Stimulated activated CD8-positive, alpha-beta memory T cell treated with anti-CD3 and anti-CD28 coated beads, Interleukin-4, amount 100 ng/mL, for 4 hours (primary cell): Measurements from ENCODE around the gene IQGAP2.
"Not testable (repeated sequence)": the region's sequence is repeated elsewhere in the genome, so short reads cannot be mapped to it uniquely, and the experiment has no call there.

Source experiments
- DNase-seq, 2 donors: peaks; one replicate each; pipeline ENCODE4 v3.0.0-alpha.2; 2020; ENCODE audit warnings: low read depth in 2 of 2, low spot score in 1 of 2

Gene IQGAP2

GRCh38 chr5:76402886-76403765, at the start of gene IQGAP2:
Gene IQGAP2, plus strand, starts transcription at chr5:76403285. Its CDS starts 261 bp downstream, at chr5:76403546.
- DNase-seq, result peak; percentile 49 to 53

- no peak for DNase-seq
Observed at GRCh38 chr5:76356887-76357286, 46.2 kb upstream of the IQGAP2 start.

GRCh38 chr5:76363352-76364225, 39.5 kb upstream of the IQGAP2 start:
- DNase-seq, result no peak

GRCh38 chr5:76364226-76364589, 38.9 kb upstream of the IQGAP2 start:
- no peak for DNase-seq

- no peak for DNase-seq
Observed at GRCh38 chr5:76365561-76365960, 37.5 kb upstream of the IQGAP2 start.

GRCh38 chr5:76366596-76366995, 36.5 kb upstream of the IQGAP2 start:
- DNase-seq, result no peak

- no peak for DNase-seq
Observed at GRCh38 chr5:76367623-76368371, 35.3 kb upstream of the IQGAP2 start.

GRCh38 chr5:76368941-76369340, 34.1 kb upstream of the IQGAP2 start:
- no peak for DNase-seq

GRCh38 chr5:76369668-76370067, 33.4 kb upstream of the IQGAP2 start:
- DNase-seq, result not testable (repeated sequence)

GRCh38 chr5:76371960-76372322, 31.1 kb upstream of the IQGAP2 start:
- no peak for DNase-seq

GRCh38 chr5:76372323-76373054, 30.6 kb upstream of the IQGAP2 start:
- DNase-seq, result no peak

- no peak for DNase-seq
Observed at GRCh38 chr5:76376148-76376865, 26.8 kb upstream of the IQGAP2 start.

GRCh38 chr5:76376866-76377230, 26.2 kb upstream of the IQGAP2 start:
- no peak for DNase-seq

- no peak for DNase-seq
Observed at GRCh38 chr5:76378355-76378754, 24.7 kb upstream of the IQGAP2 start.

GRCh38 chr5:76379316-76379715, 23.8 kb upstream of the IQGAP2 start:
- no peak for DNase-seq

- DNase-seq, result no peak
Observed at GRCh38 chr5:76379855-76380254, 23.2 kb upstream of the IQGAP2 start.

- DNase-seq, result no peak
Observed at GRCh38 chr5:76380346-76381066, 22.6 kb upstream of the IQGAP2 start.

- DNase-seq, result no peak
Observed at GRCh38 chr5:76383126-76383832, 19.8 kb upstream of the IQGAP2 start.

GRCh38 chr5:76384189-76384588, 18.9 kb upstream of the IQGAP2 start:
- DNase-seq, result no peak
